Tibial artery (tissue), 4 donors: ENCODE measurements around the gene MBD1.

Experiments
- DNase-seq, 2 donors: peaks; one replicate each; pipeline ENCODE4 v3.0.0-alpha.2; 2019
- H3K27ac ChIP-seq, 2 donors: fragments of 200-600 bp; sonication (generic) in 1 of 2; 1 replicate in 1 of 2; 2 replicates in 1 of 2; pipeline ENCODE4 v1.5.1; 2018 to 2019; ENCODE audit warnings: mild to moderate bottlenecking in 1 of 2
- H3K27me3 ChIP-seq, 2 donors: fragments of 200-600 bp; sonication (generic) in 1 of 2; one replicate each; pipeline versions ENCODE4 v1.5.1 to v1.6.0; 2016 to 2019
- H3K36me3 ChIP-seq, 3 donors: fragments of 200-600 bp; sonication (generic) in 2 of 3; one replicate each; pipeline ENCODE4 v1.5.1; 2016 to 2019; ENCODE audit warnings: mild to moderate bottlenecking in 2 of 3
- H3K4me1 ChIP-seq, 4 donors: fragments of 200-600 bp; sonication (generic) in 2 of 4; 1 replicate in 3 of 4; 2 replicates in 1 of 4; pipeline ENCODE4 v1.5.1; 2016 to 2019
- H3K4me3 ChIP-seq, 2 donors: fragments of 200-600 bp; sonication (generic) in 1 of 2; 1 replicate in 1 of 2; 2 replicates in 1 of 2; pipeline ENCODE4 v1.5.1; 2018 to 2019; ENCODE audit warnings: mild to moderate bottlenecking in 2 of 2
- H3K9me3 ChIP-seq, 3 donors: fragments of 200-600 bp; sonication (generic) in 1 of 3; one replicate each; pipeline ENCODE4 v1.5.1; 2016 to 2019
- intact Hi-C: fragments of 100-400 bp; cut with DNase I; formaldehyde crosslinking; loops from one replicate; pipeline ENCODE4 v1.15.0; 2023; ENCODE audit warnings: low total_unique reads
- TF ChIP-seq, protein P1 (sequence below), 2 experiments: fragments of 200-600 bp in 1 of 2; fragments of 450-650 bp in 1 of 2; IDR thresholded peaks; one replicate each; pipeline ENCODE4 v1.5.1; 2017 to 2019; ENCODE audit warnings: antibody characterized with exemption in 2 of 2, mild to moderate bottlenecking in 1 of 2, moderate library complexity in 1 of 2

The MBD1 gene

DNA sequence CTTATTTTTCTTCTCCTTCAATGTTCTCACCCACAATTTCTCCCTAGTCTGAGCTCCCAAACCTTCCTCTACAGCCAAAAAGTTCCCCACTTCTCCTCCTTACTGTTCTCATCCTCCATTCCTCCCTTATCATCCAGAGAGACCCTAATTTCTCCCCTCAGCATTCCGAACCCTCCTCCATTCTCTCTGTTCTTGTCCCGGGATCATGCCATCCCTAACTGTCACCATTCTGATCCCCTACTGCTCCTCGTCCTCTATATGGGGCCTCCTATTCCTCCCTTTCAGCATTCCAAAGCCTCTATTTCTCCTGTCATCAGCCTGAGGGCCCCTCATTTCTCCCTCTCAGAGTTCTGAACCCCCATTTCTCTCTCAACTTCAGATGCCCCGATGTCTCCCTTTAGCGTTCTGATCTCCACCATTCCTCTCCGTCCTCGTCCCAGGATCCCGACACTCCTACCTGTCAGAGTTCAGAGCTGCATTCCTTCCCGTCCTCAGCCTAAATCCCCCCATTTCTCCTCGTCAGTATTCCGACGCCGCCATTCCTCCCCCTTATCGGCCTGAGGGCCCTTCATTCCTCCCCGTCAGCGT lies 522 bp downstream of the MBD1 start:
- DNase-seq: no peak
- peak overlapping the region; percentile 93 to 95 for H3K4me3 ChIP-seq
- H3K27me3 ChIP-seq: no peaks in the 10 kb centered on the region
- no peaks in the 10 kb centered on the region for H3K9me3 ChIP-seq
- H3K27ac ChIP-seq: peak overlapping the region; percentile 90 to 95
- H3K4me1 ChIP-seq: peaks cover 5 to 27% (median 22%) of the 10 kb centered on the region in 4 donors
- peaks cover 17 to 57% (median 50%) of the 10 kb centered on the region in 3 donors for H3K36me3 ChIP-seq
- intact Hi-C loops: loop anchor here (10.0 kb wide), 2 partner anchors 466 to 914 kb away; partner anchors contain the start of genes ACAA2 and MEX3C
- TF ChIP-seq, protein P1, sequence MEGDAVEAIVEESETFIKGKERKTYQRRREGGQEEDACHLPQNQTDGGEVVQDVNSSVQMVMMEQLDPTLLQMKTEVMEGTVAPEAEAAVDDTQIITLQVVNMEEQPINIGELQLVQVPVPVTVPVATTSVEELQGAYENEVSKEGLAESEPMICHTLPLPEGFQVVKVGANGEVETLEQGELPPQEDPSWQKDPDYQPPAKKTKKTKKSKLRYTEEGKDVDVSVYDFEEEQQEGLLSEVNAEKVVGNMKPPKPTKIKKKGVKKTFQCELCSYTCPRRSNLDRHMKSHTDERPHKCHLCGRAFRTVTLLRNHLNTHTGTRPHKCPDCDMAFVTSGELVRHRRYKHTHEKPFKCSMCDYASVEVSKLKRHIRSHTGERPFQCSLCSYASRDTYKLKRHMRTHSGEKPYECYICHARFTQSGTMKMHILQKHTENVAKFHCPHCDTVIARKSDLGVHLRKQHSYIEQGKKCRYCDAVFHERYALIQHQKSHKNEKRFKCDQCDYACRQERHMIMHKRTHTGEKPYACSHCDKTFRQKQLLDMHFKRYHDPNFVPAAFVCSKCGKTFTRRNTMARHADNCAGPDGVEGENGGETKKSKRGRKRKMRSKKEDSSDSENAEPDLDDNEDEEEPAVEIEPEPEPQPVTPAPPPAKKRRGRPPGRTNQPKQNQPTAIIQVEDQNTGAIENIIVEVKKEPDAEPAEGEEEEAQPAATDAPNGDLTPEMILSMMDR (IDR thresholded peaks at IDR 0.05): no peak

DNA sequence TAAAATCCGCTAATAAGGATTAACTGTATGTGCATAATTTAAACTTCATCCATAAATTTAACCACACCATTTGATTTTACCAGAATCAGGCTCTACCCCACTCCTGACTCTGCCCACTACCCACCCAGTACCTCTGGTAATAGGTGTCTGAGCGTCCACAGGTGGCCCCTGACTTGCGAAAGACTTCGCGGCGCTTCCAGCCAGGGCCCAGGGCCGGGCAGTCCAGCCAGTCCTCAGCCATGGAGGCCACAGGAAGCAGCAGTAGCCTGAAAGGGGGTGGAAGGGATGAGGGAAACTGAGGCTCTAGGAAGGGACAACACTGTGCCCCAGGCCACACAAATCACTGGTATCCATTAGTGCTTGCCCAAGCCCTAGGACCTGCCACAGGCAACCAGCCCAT lies 1.6 kb downstream of the MBD1 start:
- intact Hi-C loops: loop anchor here (10.0 kb wide), 2 partner anchors 465 to 915 kb away; partner anchors contain the start of genes ACAA2 and MEX3C
- TF ChIP-seq, protein P1 (IDR thresholded peaks at IDR 0.05): no peak
- DNase-seq: no peak
- Histone ChIP-seq H3K9me3 (no peaks in the 10 kb centered on the region), H3K27ac (no peak overlapping the region), H3K27me3 (no peaks in the 10 kb centered on the region), H3K4me3 (peak overlapping the region; percentile 93 to 95), H3K36me3 (peaks cover 28 to 57% (median 51%) of the 10 kb centered on the region in 3 donors), H3K4me1 (peaks cover 5 to 27% (median 22%) of the 10 kb centered on the region in 4 donors)

DNA sequence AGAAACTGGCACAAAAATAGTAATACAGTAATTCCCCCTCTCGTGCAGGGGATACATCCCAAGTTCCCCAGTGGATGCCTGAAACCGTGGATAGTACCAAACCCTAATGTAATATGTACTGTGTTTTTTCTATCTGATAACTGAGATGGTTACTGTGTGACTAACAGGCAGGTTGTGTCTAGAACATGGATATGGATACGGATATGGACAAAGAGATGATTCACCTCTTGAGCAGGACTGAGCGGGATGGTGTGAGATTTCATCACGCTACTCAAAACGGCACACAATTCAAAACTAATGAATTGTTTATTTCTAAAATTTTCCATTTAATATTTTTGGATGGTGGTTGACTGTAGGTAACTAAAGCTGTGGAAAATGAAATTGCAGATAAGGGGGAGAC lies 3.4 kb downstream of the MBD1 start:
- Histone ChIP-seq H3K27me3 (no peaks in the 10 kb centered on the region), H3K36me3 (peaks cover 42 to 57% (median 52%) of the 10 kb centered on the region in 3 donors), H3K4me1 (peaks cover 5 to 27% (median 22%) of the 10 kb centered on the region in 4 donors), H3K9me3 (no peaks in the 10 kb centered on the region), H3K27ac (no peak overlapping the region), H3K4me3 (no peak overlapping the region)
- intact Hi-C loops: no loop called here
- TF ChIP-seq, protein P1 (IDR thresholded peaks at IDR 0.05): no peak
- no peak for DNase-seq

DNA sequence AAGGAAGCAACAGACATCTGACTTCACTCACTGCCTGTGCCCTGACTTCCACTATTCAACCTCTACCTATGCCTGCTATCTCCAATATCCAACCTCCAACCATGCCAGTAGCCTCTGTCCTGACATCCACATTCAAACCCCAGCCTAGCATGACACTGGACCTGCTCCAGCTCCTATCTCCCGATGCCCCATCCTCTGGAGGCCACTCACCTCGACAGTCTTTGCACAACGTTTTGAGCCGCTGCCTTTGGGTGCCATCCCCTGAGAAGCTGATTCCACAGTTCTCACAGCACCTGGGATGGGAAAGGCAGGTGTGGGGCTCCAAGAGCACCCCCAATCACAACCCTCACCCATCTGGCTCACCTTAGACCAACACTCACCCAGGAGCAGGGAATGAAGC lies 4.9 kb downstream of the MBD1 start:
- no peak overlapping the region for H3K27ac ChIP-seq
- peaks cover 56 to 64% (median 61%) of the 10 kb centered on the region in 3 donors for H3K36me3 ChIP-seq
- no peaks in the 10 kb centered on the region for H3K9me3 ChIP-seq
- no peak overlapping the region for H3K4me3 ChIP-seq
- DNase-seq: no peak
- peaks cover 2 to 21% (median 16%) of the 10 kb centered on the region in 4 donors for H3K4me1 ChIP-seq
- H3K27me3 ChIP-seq: no peaks in the 10 kb centered on the region
- TF ChIP-seq, protein P1 (IDR thresholded peaks at IDR 0.05): no peak
- intact Hi-C loops: no loop called here

DNA sequence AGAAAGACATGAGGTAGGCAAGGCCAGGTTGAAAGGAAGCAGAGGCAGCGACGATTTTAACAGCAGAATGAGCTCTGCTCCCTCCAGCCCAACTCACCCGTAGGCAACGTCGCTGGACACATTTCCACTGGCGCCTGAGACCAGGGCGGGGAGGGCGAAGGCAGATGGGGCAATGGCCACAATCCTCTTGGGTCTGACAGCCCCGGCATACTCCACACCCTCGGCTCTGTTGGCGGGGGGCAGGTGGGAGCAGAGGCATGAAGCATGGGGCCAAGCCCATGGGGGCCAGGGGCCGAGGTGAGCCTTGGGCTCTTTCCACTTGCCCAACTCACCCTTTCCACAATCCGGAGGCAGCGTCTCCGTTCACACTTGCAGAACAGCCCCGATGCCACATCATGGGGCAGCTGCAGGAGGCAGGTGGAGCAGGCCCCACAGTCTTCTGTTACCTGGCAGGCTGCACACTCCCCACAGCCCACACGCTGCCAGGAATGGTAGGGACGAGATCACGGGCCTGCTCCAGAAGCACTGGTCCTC lies 5.8 kb downstream of the MBD1 start:
- no peak for DNase-seq
- no peak overlapping the region for H3K4me3 ChIP-seq
- peaks cover 0 to 18% (median 13%) of the 10 kb centered on the region in 4 donors for H3K4me1 ChIP-seq
- peaks cover 64 to 72% (median 69%) of the 10 kb centered on the region in 3 donors for H3K36me3 ChIP-seq
- intact Hi-C loops: no loop called here
- H3K9me3 ChIP-seq: no peaks in the 10 kb centered on the region
- no peak overlapping the region for H3K27ac ChIP-seq
- TF ChIP-seq, protein P1 (IDR thresholded peaks at IDR 0.05): no peak
- H3K27me3 ChIP-seq: no peaks in the 10 kb centered on the region
